HuH-7.5 (cell line): ENCODE data around the gene ENTPD7.
A peak's percentile ranks its signal among the peaks of the same experiment; 100 is the strongest.
"Not testable (repeated sequence)": the region's sequence is repeated elsewhere in the genome, so short reads cannot be mapped to it uniquely, and the experiment has no call there.

Experiments used
- DNase-seq: peaks from one replicate; pipeline ENCODE4 v3.0.0; 2011; ENCODE audit warnings: low spot score

Gene ENTPD7

GRCh38 chr10:99693933-99694583, 34.7 kb downstream of the ENTPD7 start:
- no peak for DNase-seq

GRCh38 chr10:99695761-99696160, 36.5 kb downstream of the ENTPD7 start:
- no peak for DNase-seq

GRCh38 chr10:99698504-99699080, 39.3 kb downstream of the ENTPD7 start:
- DNase-seq = no peak

- no peak for DNase-seq
Observed at GRCh38 chr10:99700649-99701048, 41.3 kb downstream of the ENTPD7 start.

DNA sequence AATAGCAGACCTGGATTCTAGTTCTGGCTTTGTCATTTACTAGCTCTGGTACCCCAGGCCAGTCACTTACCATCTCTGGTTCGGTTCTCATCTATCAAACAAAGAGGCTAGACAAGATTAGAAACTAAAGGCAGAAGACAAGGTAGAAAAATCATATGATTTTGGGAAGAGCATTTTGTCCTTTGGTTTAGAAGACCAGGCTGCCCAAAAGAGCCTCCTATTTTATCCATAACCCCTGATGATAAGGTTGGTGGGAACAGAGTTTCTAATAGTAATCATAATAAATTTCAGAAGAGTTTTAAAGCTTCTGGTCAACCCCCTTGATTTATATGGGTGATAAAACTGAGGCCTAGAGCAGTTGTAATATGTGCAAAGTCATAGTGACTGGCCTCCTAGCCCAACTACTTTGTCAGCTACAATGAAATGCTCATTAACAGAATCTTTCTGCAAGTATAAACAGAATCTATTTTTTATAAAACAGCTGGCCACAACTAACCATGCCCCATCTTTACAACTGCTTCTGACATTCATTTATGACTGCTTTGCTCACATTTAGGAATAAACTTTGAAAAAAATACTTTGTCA, 49.2 kb downstream of the ENTPD7 start:
- DNase-seq = no peak

GRCh38 chr10:99709480-99710229, 50.3 kb downstream of the ENTPD7 start:
- DNase-seq = no peak

GRCh38 chr10:99711129-99711719, 51.9 kb downstream of the ENTPD7 start:
- no peak for DNase-seq

DNA sequence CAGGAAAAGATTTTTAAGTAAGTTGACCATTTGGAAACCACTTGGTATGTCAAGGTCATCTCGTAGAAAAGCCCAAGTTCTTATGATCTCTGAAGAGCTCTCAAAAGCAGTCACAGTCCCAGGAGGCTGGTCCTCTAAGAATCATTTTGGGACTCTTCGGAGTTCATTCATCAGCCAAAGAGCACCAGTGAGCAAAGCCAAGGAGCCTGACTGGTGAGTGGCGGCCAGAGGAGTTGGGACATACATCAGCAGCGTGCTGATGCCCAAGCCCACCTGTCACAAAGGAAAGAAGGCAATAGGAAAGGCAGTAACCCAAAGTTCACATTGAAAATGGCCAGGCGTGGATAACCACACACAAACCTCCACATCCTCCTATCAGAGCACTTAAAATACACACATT, 55.1 kb downstream of the ENTPD7 start:
- no peak for DNase-seq

DNA sequence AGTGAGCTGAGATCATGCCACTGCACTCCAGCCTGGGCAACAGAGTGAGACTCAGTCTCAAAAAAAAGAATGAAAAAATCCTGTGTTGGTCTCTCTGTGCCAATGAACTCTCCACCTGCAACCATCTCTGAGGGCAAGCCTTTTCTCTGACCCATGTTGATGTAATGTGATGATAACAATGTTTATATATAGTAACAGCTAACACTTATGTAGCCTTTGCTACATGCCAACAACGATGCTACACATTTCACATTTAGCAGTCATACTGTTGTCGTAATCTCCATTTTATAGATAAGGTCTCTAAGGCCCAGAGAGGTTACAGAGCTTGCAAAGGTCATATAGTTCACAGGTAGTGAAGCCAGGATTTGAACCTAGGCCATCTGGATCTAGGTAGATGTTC, 61.1 kb downstream of the ENTPD7 start:
- DNase-seq = no peak

DNA sequence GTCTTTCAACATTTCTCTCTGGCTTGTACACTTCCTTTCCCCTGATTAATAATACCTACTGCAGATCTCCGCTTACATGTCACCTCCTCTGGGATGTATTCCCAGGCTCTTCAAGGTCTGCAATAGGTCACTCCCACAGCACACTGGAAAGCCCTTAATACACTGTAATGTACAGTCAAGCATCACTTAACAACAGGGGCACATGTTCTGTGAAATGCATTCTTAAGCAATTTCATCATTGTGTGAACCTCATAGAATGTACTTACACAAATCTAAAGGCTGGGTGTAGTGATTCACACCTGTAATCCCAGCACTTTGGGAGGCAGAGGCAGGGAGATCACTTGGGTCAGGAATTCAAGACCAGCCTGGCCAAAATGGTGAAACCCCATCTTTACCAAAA, 70.7 kb downstream of the ENTPD7 start:
- no peak for DNase-seq

- no peak for DNase-seq
Observed at GRCh38 chr10:99731306-99732032, 72.2 kb downstream of the ENTPD7 start.

- peak; percentile 86 for DNase-seq
Observed at GRCh38 chr10:99732033-99732842, 72.9 kb downstream of the ENTPD7 start, which contains the start of the genes COX15 and CUTC. Gene COX15, minus strand, starts transcription at chr10:99732127. Its CDS starts 78 bp downstream, at chr10:99732049. Gene CUTC, plus strand, starts transcription at chr10:99732234. Its CDS starts 115 bp downstream, at chr10:99732349.

GRCh38 chr10:99733366-99733765, 74.1 kb downstream of the ENTPD7 start:
- no peak for DNase-seq

DNA sequence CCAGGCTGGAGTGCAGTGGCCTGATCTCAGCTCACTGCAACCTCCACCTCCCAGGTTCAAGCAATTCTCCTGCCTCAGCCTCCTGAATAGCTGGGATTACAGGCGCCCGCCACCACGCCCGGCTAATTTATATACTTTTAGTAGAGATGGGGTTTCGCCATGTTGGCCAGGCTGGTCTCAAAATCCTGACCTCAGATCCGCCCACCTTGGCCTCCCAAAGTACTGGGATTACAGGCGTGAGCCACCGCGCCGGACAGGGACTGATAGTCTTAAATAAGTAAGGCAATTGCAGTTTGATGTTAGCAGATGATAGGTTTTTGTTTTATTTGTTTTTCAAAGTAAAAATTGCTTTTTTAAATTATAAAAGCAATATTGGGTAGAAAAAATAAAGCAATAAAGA, 74.8 kb downstream of the ENTPD7 start:
- DNase-seq = not testable (repeated sequence)

DNA sequence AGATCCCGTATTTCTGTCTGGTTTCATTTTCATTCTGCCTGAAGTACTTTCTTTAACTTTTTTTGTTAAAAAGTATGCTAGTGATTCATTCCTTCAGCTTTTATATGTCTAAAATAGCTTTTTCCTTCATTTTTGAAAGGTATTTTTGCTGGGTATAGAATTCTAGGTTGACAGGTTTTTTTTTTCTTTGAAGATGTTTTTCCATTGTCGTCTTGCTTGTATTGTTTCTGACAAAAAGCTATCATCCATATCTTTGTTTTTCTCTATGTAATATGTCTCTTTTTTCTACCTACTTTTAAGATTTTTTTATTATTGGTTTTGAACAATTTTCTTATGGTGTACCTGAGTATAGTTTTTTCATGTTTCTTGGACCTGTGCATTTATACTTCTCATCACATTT, 81.0 kb downstream of the ENTPD7 start:
- DNase-seq = no peak

DNA sequence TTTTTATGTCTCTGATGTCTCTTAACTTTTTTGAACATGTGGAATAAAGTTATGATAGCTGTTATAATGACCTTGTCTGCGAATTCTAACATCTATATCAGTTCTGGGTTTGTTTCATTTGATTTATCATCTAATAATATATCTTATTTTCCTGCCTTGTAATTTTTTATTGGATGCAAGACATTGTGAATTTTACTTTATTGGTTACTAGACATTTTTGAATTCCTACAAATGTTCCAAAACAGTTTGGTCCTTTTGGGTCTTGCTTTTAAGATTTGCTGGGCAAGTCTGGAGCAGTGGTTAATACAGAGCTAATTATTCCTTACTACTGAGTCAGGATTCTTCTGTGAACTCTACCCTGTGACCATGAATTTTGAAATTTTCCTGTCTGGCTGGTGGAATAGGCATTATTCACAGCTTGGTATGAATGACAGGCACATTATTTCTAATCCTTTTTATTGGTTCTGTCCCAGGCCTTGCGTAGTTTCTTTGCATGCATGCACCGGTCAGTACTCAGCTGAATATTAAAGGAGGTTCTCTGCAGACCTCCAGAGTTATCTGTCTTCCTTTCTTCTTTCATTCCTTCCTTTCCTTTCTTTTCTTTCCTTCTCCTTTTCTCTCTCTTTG, 81.7 kb downstream of the ENTPD7 start:
- DNase-seq = no peak

DNA sequence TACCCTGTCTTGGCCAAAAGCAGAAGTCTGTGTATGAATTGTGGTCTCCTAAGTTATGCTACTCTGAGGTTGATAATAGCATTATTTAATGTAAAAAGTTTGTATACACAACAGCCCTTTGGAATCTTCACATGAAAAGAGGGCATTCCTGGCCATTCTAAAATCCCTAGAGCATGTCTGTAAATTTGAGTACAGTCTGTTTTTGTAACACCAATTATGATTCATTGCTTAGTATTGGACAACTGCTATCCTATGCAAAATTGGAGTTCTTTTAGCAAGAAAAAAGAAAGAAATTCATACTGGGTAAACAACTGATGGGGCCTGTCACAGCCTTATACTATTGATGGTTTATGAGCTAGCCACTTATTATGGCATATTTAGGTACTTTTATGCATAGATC, 82.9 kb downstream of the ENTPD7 start:
- no peak for DNase-seq

GRCh38 chr10:99742701-99743100, 83.4 kb downstream of the ENTPD7 start:
- no peak for DNase-seq

- no peak for DNase-seq
Observed at GRCh38 chr10:99743841-99744240, 84.5 kb downstream of the ENTPD7 start.

DNA sequence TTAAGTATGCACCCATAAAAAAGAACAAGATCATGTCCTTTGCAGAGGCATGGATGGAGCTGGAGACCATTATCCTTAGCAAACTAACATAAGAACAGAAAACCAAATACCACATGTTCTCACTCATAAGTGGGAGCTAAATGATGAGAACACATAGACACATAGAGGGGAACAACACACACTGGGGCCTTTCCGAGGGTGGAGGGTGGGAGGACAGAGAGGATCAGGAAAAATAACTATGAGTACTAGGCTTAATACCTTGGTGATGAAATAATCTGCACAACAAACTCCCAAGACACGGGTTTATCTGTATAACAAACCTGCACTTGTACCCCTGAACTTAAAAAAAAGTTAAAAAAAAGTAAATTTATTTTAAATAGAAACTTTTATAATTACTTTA, 86.9 kb downstream of the ENTPD7 start:
- DNase-seq = not testable (repeated sequence)
